Neural crest cell (in vitro differentiated cells): ENCODE data around the gene TRAPPC1. TPM values are rescaled to one million over a fixed set of nuclear protein-coding genes. Genes with fewer than 3 reads are reported as not detected.

Experiments used
- DNase-seq: peaks from one replicate; pipeline ENCODE4 v3.0.0; 2021; ENCODE audit warnings: low read depth, mixed read lengths, low spot score
- H3K27ac Mint-ChIP-seq: one replicate; pipeline ENCODE4 v1.8.0; 2021; ENCODE audit warnings: mild to moderate bottlenecking, mixed read lengths; ENCODE audit not compliant: unreplicated experiment
- H3K27me3 Mint-ChIP-seq: 2 replicates; pipeline ENCODE4 v1.8.0; 2021; ENCODE audit warnings: low read depth, mild to moderate bottlenecking, mixed read lengths
- H3K36me3 Mint-ChIP-seq: 2 replicates; pipeline ENCODE4 v1.8.0; 2021; ENCODE audit warnings: low read depth, mild to moderate bottlenecking, mixed read lengths
- H3K4me1 Mint-ChIP-seq: 2 replicates; pipeline ENCODE4 v1.8.0; 2021; ENCODE audit warnings: mixed read lengths
- H3K4me3 Mint-ChIP-seq: one replicate; pipeline ENCODE4 v1.8.0; 2021; ENCODE audit warnings: mild to moderate bottlenecking, mixed read lengths
- H3K9me3 Mint-ChIP-seq: 2 replicates; pipeline ENCODE4 v1.8.0; 2021; ENCODE audit warnings: mixed read lengths
- total RNA-seq: library from RNA; stranded (reverse); gene quantifications from 2 replicates; pipeline ENCODE4 v1.2.1, GENCODE V29; 2021
- TF ChIP-seq, protein P1 (sequence below): fragments of 200-600 bp; sonication (generic); conservative IDR thresholded peaks from 2 replicates; pipeline ENCODE4 v1.5.0; 2021; ENCODE audit warnings: antibody characterized with exemption, mild to moderate bottlenecking

TRAPPC1 gene
- total RNA-seq, 1 donor from 2014 or later = 145 TPM

DNA sequence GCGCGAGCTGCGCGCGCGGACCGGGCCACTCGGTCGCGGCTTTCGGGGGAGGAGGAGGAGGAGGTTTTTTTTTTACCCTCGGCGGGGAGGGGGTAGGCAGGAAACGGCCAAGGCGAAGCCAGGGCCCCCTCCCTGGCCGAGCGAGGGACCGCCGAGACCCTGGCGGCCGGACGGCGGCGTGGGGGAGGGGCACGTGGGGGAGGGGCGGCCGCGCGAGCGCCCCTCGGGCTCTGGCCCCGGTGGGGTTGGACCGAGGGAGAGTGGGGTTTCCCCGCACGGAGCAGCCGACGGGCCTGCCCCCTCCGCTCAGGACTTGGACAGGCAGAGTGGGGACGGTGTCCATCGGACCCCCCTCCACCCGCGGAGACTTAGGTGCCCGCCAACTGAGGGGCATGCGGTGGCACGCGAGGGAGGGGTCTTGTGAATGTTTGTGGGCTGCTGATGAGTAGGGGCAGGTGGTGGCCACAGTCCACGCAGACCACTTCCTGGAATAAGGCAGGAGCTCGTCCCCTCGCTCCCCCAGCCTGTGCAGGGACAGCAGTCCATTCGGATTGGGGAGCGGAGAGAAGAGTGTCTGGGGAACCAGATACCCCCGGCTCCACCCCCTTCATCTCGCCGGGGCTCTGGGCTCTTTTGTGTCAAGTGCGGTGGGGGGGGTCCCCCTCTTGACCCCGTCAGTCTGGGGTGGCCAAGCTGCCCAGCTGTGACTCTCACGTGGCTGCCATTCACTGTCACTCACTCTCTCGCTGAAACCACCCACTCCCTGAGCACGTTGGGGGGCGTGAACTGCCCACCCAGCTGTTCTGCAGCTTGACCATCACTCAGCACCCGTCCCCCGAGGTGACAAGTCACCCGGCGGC lies 46.1 kb downstream of the TRAPPC1 start:
- peak; percentile 56 for DNase-seq
- Mint-ChIP-seq H3K36me3 (peaks cover 8% of the 10 kb centered on the region), H3K4me1 (no peaks in the 10 kb centered on the region), H3K27me3 (no peaks in the 10 kb centered on the region), H3K27ac (no peak overlapping the region), H3K4me3 (no peak overlapping the region), H3K9me3 (no peaks in the 10 kb centered on the region)
- TF ChIP-seq, protein P1, sequence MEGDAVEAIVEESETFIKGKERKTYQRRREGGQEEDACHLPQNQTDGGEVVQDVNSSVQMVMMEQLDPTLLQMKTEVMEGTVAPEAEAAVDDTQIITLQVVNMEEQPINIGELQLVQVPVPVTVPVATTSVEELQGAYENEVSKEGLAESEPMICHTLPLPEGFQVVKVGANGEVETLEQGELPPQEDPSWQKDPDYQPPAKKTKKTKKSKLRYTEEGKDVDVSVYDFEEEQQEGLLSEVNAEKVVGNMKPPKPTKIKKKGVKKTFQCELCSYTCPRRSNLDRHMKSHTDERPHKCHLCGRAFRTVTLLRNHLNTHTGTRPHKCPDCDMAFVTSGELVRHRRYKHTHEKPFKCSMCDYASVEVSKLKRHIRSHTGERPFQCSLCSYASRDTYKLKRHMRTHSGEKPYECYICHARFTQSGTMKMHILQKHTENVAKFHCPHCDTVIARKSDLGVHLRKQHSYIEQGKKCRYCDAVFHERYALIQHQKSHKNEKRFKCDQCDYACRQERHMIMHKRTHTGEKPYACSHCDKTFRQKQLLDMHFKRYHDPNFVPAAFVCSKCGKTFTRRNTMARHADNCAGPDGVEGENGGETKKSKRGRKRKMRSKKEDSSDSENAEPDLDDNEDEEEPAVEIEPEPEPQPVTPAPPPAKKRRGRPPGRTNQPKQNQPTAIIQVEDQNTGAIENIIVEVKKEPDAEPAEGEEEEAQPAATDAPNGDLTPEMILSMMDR = no peak

- Mint-ChIP-seq H3K9me3 (no peaks in the 10 kb centered on the region), H3K27me3 (no peaks in the 10 kb centered on the region), H3K4me3 (no peak overlapping the region), H3K36me3 (peaks cover 2% of the 10 kb centered on the region), H3K27ac (no peak overlapping the region), H3K4me1 (no peaks in the 10 kb centered on the region)
- TF ChIP-seq, protein P1 = no peak
- DNase-seq = no peak
These were observed 47.0 kb downstream of the TRAPPC1 start for GRCh38 chr17:7884581-7885366.

GRCh38 chr17:7883781-7884386 lies 47.9 kb downstream of the TRAPPC1 start:
- H3K4me3 Mint-ChIP-seq = peak overlapping the region; percentile 82
- H3K9me3 Mint-ChIP-seq = no peaks in the 10 kb centered on the region
- H3K27me3 Mint-ChIP-seq = no peaks in the 10 kb centered on the region

GRCh38 chr17:7882629-7883028 lies 49.1 kb downstream of the TRAPPC1 start:
- H3K36me3 Mint-ChIP-seq = no peaks in the 10 kb centered on the region
- TF ChIP-seq, protein P1 = no peak
- H3K4me1 Mint-ChIP-seq = no peaks in the 10 kb centered on the region
- no peak overlapping the region for H3K4me3 Mint-ChIP-seq
- no peak for DNase-seq
- H3K27ac Mint-ChIP-seq = no peak overlapping the region
- no peaks in the 10 kb centered on the region for H3K9me3 Mint-ChIP-seq
- H3K27me3 Mint-ChIP-seq = no peaks in the 10 kb centered on the region

More at GRCh38 chr17:7883781-7884386, 47.9 kb downstream of the TRAPPC1 start:
- DNase-seq = no peak
- no peaks in the 10 kb centered on the region for H3K36me3 Mint-ChIP-seq
- no peaks in the 10 kb centered on the region for H3K4me1 Mint-ChIP-seq
- no peak overlapping the region for H3K27ac Mint-ChIP-seq
- TF ChIP-seq, protein P1 = no peak

GRCh38 chr17:7882068-7882467 lies 49.7 kb downstream of the TRAPPC1 start:
- TF ChIP-seq, protein P1 = no peak
- H3K27ac Mint-ChIP-seq = no peak overlapping the region
- no peaks in the 10 kb centered on the region for H3K36me3 Mint-ChIP-seq
- no peak overlapping the region for H3K4me3 Mint-ChIP-seq
- no peaks in the 10 kb centered on the region for H3K4me1 Mint-ChIP-seq
- no peaks in the 10 kb centered on the region for H3K27me3 Mint-ChIP-seq
- no peaks in the 10 kb centered on the region for H3K9me3 Mint-ChIP-seq
- DNase-seq = no peak
